Astrocyte (in vitro differentiated cells and primary cell): ENCODE results near the gene GALNT18.

Experiments
- CTCF ChIP-seq: IDR thresholded peaks from 2 replicates; pipeline ENCODE4 v1.5.1; 2011; ENCODE audit warnings: low read depth, mild to moderate bottlenecking, inconsistent platforms, low read length, moderate library complexity; ENCODE audit not compliant: insufficient read depth
- EZH2 ChIP-seq: IDR thresholded peaks from 2 replicates; pipeline ENCODE4 v1.6.1; 2012; ENCODE audit warnings: mild to moderate bottlenecking, low read length, inconsistent platforms; ENCODE audit not compliant: insufficient read depth

- TF ChIP-seq CTCF = no peak
- no peak for TF ChIP-seq EZH2
Observed at GRCh38 chr11:11421509-11421908, 200.3 kb downstream of the GALNT18 start.
